ENCODE data around the gene CLBA1.

GRCh38 chr14:105015242-105015641 lies 29.7 kb downstream of the CLBA1 start:
- TF ChIP-seq, protein P1, sequence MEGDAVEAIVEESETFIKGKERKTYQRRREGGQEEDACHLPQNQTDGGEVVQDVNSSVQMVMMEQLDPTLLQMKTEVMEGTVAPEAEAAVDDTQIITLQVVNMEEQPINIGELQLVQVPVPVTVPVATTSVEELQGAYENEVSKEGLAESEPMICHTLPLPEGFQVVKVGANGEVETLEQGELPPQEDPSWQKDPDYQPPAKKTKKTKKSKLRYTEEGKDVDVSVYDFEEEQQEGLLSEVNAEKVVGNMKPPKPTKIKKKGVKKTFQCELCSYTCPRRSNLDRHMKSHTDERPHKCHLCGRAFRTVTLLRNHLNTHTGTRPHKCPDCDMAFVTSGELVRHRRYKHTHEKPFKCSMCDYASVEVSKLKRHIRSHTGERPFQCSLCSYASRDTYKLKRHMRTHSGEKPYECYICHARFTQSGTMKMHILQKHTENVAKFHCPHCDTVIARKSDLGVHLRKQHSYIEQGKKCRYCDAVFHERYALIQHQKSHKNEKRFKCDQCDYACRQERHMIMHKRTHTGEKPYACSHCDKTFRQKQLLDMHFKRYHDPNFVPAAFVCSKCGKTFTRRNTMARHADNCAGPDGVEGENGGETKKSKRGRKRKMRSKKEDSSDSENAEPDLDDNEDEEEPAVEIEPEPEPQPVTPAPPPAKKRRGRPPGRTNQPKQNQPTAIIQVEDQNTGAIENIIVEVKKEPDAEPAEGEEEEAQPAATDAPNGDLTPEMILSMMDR (IDR thresholded peaks at IDR 0.05): no peak
- TF ChIP-seq POLR2A (IDR thresholded peaks at IDR 0.05) (no peak), EP300 (IDR thresholded peaks at IDR 0.05) (no peak)
